ENCODE data around the gene FAXC.

FAXC gene

GRCh38 chr6:99349171-99350141 is at the start of gene FAXC:
Gene FAXC, minus strand, starts transcription at chr6:99349674. Its CDS starts 302 bp downstream, at chr6:99349372.
- DNase-seq = peak; percentile 46

- no peak for DNase-seq
Measured at GRCh38 chr6:99397287-99397686, 47.8 kb upstream of the FAXC start.

DNA sequence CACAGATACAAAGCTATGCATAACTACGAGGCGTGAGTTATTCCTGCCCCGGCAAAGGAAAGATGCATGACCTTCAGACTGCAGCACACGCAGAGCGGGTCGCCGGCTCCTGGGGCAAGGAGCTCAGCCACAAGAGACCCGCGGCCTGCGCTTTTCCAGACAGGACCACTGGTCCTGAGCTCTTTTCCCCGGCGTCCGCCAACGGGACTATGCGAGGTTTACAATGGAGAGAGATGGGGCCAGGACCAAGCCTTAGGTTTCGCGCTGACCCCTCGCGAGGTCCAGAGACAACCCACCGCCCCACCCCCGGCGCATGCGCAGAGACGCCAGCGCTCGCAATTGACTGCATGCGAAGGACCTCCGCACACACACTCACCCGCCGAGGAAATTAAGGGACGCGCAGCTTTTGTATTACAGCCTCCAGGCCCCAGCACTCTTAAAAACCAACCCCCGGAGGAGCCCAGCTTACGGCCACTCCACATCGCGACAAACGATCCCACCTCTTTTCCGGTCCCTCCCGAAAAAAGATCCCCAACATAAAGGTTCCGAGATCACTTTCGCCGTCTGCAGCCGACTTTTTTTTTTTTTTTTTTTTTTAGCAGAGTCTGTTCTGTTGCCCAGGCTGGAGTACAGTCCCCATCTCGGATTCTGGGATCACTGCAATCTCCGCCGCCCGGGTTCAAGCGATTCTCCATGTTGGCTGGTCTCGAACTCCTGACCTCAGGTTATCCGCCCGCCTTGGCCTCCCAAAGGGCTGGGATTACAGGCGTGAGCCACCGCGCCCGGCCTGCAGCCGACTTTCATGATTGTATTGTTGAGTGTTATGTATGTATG is 44.4 kb upstream of the FAXC start, which contains the start of gene COQ3:
Gene COQ3 (minus strand): TSS at position 498 of the 834 bp plus-strand sequence. CDS start 16 bp downstream, at position 482.
- peak; percentile 62 for DNase-seq

DNA sequence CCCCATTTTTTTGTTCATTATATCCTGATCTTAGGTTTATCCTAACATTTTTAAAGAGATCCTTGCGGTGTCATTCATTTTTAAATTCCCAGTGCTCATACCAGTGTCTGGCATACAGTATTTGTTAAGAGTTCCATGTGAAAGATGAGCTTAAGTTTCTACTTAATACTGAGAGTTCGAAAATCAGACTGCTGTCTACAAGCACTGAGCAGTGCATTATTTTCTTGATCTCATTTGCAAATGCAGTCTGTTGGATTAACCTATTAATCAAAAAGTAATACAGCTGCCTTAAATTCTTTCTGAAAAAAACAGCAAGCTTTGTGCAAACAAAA is 43.9 kb upstream of the FAXC start:
- DNase-seq = no peak

GRCh38 chr6:99390896-99391295 is 41.4 kb upstream of the FAXC start:
- no peak for DNase-seq

DNA sequence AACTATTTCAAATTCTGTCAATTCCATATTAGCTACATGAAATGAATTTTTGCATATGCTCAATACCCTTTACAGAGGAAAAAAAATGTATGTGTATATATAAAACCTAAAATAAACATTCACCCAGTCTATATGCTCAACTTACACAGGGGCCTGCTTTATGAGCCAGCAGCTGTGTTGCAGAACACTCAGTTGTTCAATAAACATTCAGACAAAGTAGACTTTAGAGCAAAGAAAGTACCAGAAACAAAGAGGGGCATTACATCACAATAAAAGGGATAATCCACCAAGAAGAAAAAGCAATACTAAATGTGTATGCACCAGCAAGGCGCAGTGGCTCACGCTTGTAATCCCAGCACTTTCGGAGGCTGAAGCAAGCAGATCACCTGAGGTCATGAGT is 35.0 kb upstream of the FAXC start:
- no peak for DNase-seq

DNA sequence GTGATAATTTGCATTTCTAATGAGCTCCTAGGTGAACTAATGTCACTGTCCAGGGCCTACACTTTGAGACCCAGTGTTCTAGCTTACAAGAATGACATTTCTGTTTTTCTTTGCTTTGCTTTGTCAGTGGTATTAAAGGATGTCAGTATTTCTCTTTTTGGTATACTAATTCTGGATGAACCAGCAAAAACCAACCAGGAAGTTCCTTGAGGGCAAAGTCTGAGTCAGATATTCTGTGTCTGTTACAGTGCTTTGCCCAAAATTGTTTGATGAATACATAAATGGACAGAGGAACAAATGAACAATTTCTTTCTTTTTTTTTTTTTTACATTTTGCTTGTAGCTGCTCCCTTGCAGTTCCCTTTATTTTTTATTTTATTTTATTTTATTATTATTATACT is 29.2 kb upstream of the FAXC start:
- DNase-seq = no peak

DNA sequence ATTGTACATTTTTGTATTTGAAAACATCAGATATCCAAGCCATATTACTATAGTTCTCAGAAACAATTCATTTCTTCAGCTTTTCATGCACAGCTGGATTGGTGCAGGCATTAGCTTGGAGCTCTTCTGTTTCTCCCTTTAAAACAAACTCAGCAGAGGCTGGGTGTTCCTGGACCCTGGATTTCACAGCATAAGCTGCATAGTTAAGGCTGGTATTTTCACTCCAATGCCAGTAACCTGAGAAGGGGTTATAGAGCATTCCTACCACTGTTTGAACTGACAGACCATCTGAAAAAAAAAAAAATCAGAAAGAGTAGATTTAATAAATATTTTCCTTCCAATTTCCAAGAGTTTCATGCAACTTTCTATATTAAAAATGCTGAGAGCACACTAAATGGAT is 20.1 kb upstream of the FAXC start:
- DNase-seq = no peak

DNA sequence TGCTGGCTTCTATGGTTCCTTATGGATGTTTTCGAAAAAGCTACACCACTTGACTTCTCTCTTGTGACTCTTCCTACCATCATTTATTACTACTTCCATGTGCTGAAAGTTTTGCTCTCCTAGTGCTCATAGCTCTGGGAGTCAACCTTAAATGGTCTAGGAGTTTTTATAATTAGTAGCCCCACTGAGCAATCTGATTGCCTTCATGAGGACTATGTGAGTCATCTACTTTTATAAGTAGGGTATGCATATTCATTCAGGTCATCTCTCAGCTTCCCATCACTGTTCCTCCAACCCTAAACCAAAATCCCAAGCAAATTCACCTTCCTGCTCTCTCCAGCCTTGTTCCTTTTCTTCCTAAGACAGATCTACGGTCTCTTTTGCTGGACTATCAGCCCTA is 17.4 kb upstream of the FAXC start:
- DNase-seq = no peak

- DNase-seq = no peak
Measured at GRCh38 chr6:99364026-99364425, 14.6 kb upstream of the FAXC start.

DNA sequence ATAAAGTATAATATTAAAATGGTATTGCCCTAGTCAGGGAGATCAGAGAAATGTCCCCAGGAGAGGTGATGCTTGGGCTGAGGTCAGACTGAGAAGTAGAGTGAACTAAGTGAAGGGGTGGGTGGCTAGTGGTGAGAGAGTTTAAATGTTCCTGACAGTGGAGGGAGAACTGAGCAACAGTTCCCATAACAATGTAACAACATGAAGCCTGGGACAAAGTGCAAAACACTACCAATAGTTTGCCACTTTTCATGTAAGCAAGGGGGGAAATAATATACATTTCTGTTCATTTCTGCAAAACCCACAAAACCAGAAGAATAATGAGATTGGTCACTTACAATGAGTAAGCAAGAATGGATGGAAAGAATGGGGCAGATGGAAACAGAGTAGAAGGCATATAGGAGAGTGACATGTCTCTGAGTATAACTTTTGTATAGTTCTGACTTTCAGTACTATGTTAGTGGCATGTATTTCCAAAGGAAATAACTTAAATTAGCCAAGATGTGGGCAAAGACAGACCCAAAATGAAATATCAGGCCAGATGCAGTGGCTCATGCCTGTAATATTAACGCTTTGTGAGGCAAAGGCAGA is 13.3 kb upstream of the FAXC start:
- no peak for DNase-seq

DNA sequence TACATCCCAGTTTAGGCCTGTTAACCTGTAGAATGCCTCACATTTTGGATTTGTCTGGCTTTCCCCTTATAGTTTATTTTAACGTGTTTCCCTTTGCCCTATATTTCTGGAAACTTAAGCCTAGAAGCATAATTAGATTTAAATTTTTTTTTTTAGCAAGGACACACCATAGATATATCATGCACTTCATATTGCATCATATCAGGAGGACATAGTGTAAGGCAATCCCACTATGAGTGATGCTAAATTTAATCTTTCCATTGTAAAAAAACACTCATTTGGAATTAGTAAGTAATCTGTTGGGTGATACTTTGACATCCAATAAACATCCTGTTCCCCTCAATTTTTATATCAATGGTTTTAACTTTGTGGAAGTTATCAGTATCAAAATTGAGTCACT is 10.3 kb upstream of the FAXC start:
- no peak for DNase-seq

- no peak for DNase-seq
Measured at GRCh38 chr6:99356641-99357040, 7.2 kb upstream of the FAXC start.

GRCh38 chr6:99354983-99355382 is 5.5 kb upstream of the FAXC start:
- DNase-seq = no peak

DNA sequence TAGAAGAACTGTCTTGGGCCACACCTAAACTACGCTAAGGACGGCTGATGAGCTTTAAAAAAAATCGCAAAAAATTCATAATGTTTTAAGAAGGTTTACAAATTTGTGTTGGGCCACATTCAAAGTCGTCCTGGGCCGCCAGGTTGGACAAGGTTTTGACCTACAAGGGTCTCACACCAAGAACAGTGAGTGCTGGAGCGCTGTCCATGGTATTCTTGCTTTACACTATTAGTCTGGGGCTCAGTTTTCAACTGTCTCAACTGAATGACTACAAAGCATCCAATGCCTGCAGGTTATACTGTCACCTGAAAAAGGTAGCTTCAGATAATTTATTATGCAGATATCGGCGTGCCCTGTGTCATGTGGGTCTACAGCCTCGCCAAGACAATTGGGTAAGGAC is 3.7 kb upstream of the FAXC start:
- DNase-seq = no peak

DNA sequence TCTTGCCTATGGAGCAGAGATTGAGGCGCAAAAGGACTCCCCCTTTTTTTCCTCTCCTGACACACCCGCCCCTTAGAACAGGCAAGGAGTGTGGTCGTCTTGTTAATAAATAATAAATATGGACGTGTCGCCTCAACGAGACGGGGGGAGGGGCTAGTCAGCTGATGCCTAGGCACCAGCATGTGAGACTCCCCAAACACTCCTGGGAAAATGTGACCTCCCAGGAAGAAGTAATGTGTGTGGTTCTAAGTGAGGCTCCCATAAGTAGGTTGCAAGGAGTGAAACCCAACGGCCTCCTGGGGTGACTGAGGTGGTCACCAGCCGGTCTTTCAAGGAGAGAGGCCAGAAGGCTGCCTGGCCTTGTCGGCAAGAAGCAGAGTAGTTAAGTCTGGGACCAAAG is 1.1 kb upstream of the FAXC start:
- no peak for DNase-seq

GRCh38 chr6:99348288-99349170 is 945 bp downstream of the FAXC start:
- no peak for DNase-seq

DNA sequence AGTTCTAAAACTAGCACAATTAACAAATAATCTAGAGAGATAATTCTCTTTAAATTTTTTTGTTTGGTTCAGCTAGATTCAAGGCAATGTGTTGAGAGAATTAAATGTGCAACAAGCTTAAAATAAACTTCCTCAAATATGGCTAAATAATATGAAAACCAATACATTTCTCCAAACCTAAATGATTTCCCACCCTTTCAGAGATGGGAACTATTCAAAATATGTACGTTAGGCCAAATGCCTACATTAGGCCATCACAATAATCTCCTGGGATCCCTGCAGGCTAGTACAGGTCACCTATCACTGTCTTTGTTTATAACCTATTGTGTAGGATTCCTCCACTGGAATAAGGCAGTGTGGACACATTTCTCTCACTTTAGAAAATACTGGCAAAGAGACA is 1.7 kb downstream of the FAXC start:
- no peak for DNase-seq

GRCh38 chr6:99346595-99346994 is 2.9 kb downstream of the FAXC start:
- DNase-seq = no peak

DNA sequence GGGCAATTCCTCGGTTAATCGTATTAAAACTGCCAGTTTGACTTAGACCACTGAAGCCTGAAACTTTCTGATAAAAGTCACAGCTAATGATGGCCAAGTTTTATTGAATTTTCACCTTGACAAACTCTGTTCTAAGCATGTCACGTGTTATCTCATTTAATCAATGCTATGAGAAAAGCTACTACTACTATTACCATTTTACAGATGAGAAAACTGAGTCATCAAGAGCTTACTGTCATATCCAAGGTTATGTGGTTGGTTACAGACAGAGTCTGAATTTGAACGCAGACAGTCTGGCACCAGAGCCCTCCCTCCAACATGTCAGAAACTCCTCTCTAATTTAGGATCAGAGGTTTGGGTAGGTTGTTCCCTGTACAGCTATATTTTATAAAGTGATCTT is 4.3 kb downstream of the FAXC start:
- DNase-seq = no peak

- no peak for DNase-seq
Measured at GRCh38 chr6:99344289-99344688, 5.2 kb downstream of the FAXC start.

- no peak for DNase-seq
Measured at GRCh38 chr6:99341862-99342455, 7.5 kb downstream of the FAXC start.

Measured in NCI-H2029 treated with DMSO at 0.1 percent for 48 hours (cell line).